Measurements from ENCODE around the gene LSAMP. TPM values are rescaled to one million over a fixed set of nuclear protein-coding genes. Genes with fewer than 3 reads are reported as not detected.
"Not testable (repeated sequence)": the region's sequence is repeated elsewhere in the genome, so short reads cannot be mapped to it uniquely, and the experiment has no call there.

The LSAMP gene
- total RNA-seq, 1 donor from 2014 or later, result 16.4 TPM

DNA sequence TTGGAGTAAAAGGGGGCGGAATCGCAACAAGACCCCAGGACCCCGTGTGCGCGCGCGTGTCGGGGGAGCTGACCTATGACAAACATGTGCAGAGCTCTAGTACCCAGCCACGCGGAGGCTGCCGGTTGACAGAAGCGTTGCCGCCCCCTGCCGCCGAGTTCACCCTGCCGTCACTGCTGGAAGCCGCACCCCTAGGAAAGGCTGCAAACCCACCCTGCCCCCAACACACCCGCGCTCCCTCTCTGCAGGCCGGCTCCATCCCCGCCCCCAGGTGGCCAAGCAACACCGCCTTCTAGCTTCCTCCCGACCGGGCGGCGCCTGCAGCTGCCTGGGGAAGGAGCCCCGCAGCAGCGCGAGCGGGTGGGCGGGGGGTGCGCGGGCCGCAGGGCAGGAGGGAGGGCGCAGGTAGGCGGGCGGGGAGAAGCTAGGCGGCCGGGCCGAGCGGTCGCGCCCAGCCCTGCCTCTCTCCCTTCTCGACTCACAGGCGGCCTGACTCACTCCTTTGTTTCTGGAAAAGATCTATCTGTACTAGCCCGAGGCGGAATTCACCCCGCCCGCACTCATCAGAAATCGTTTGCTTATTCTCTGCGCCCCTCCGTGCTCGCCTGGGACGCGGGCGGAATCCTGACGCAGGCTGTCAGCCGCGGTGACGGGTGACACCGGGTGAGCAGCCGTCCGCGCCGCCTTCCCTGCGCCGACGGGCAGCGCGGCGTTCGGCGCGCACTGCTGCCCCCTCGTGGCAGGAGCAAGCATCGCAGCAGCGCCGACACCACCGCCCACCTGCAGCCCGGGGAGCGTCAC lies 661.1 kb downstream of the LSAMP start:
- peak overlapping the region; percentile 99 for H3K9ac ChIP-seq (ENCODE audit: low read length)
- Mint-ChIP-seq H3K27me3 (ENCODE audit: low read depth, unreplicated experiment) (no peaks in the 10 kb centered on the region), H3K36me3 (ENCODE audit: low read depth, unreplicated experiment) (no peaks in the 10 kb centered on the region), H3K4me3 (ENCODE audit: unreplicated experiment) (peak overlapping the region; percentile 88), H3K9me3 (ENCODE audit: unreplicated experiment) (no peaks in the 10 kb centered on the region), H3K4me1 (ENCODE audit: low read depth, unreplicated experiment) (peaks cover 14% of the 10 kb centered on the region), H3K27ac (ENCODE audit: unreplicated experiment) (peak overlapping the region; percentile 92)
- H3K9me3 ChIP-seq (ENCODE audit: insufficient read depth, low read depth, low read length), result no peaks in the 10 kb centered on the region
- H2AFZ ChIP-seq (ENCODE audit: low read depth, low read length), result peak overlapping the region; percentile 21
- H3K27me3 ChIP-seq (ENCODE audit: insufficient read depth, low read length), result no peaks in the 10 kb centered on the region
- H4K20me1 ChIP-seq (ENCODE audit: insufficient read depth, low read length), result no peaks in the 10 kb centered on the region
- H3K36me3 ChIP-seq (ENCODE audit: insufficient read depth, low read length), result no peaks in the 10 kb centered on the region
- DNase-seq (ENCODE audit: low read depth) (peak; percentile 89), FAIRE-seq (no peak)
- no peak for TF ChIP-seq EZH2 (IDR thresholded peaks at IDR 0.05; ENCODE audit: insufficient read depth, low read length)
- TF ChIP-seq, protein P1, sequence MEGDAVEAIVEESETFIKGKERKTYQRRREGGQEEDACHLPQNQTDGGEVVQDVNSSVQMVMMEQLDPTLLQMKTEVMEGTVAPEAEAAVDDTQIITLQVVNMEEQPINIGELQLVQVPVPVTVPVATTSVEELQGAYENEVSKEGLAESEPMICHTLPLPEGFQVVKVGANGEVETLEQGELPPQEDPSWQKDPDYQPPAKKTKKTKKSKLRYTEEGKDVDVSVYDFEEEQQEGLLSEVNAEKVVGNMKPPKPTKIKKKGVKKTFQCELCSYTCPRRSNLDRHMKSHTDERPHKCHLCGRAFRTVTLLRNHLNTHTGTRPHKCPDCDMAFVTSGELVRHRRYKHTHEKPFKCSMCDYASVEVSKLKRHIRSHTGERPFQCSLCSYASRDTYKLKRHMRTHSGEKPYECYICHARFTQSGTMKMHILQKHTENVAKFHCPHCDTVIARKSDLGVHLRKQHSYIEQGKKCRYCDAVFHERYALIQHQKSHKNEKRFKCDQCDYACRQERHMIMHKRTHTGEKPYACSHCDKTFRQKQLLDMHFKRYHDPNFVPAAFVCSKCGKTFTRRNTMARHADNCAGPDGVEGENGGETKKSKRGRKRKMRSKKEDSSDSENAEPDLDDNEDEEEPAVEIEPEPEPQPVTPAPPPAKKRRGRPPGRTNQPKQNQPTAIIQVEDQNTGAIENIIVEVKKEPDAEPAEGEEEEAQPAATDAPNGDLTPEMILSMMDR (IDR thresholded peaks at IDR 0.05; ENCODE audit: insufficient read depth, low read depth, low read length), result peak; percentile 91
- H3K4me3 ChIP-seq (ENCODE audit: insufficient read depth, low read depth, low read length), result peak overlapping the region; percentile 70
- peak overlapping the region; percentile 98 for H3K27ac ChIP-seq (ENCODE audit: low read depth, low read length)
- H3K4me2 ChIP-seq (ENCODE audit: low read length), result peak overlapping the region; percentile 97
- peaks cover 24% of the 10 kb centered on the region for H3K4me1 ChIP-seq (ENCODE audit: insufficient read depth, low read length)
- H3K79me2 ChIP-seq (ENCODE audit: insufficient read depth, low read length), result no peaks in the 10 kb centered on the region

DNA sequence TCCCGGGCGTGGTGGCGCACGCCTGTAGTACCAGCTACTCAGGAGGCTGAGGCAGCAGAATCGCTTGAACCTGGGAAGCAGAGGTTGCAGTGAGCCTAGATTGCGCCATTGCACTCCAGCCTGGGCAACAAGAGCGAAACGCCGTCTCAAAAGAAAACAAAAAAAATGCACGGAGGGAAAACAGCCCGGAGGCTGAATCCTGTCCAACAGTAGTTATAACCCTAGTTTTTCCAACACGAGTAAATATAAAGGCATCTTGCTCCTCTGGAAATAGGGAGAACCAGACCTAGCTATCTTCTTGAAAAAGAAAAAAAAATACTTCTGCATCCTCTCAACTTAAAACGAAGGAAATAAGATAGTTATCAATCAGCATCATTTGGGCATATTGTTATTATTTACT lies 661.9 kb downstream of the LSAMP start:
- peak overlapping the region; percentile 88 for H3K4me3 Mint-ChIP-seq (ENCODE audit: unreplicated experiment)
- not testable (repeated sequence) for H3K27ac Mint-ChIP-seq (ENCODE audit: unreplicated experiment); H3K9me3 Mint-ChIP-seq (ENCODE audit: unreplicated experiment); H3K4me1 Mint-ChIP-seq (ENCODE audit: low read depth, unreplicated experiment); FAIRE-seq; H3K9me3 ChIP-seq (ENCODE audit: insufficient read depth, low read depth, low read length); H4K20me1 ChIP-seq (ENCODE audit: insufficient read depth, low read length); H3K36me3 Mint-ChIP-seq (ENCODE audit: low read depth, unreplicated experiment); H3K79me2 ChIP-seq (ENCODE audit: insufficient read depth, low read length); DNase-seq (ENCODE audit: low read depth); H3K36me3 ChIP-seq (ENCODE audit: insufficient read depth, low read length); H2AFZ ChIP-seq (ENCODE audit: low read depth, low read length); H3K27me3 ChIP-seq (ENCODE audit: insufficient read depth, low read length); H3K27me3 Mint-ChIP-seq (ENCODE audit: low read depth, unreplicated experiment)
- H3K27ac ChIP-seq (ENCODE audit: low read depth, low read length), result peak overlapping the region; percentile 98
- peaks cover 19% of the 10 kb centered on the region for H3K4me1 ChIP-seq (ENCODE audit: insufficient read depth, low read length)
- H3K4me2 ChIP-seq (ENCODE audit: low read length), result peak overlapping the region; percentile 97
- peak overlapping the region; percentile 70 for H3K4me3 ChIP-seq (ENCODE audit: insufficient read depth, low read depth, low read length)
- H3K9ac ChIP-seq (ENCODE audit: low read length), result peak overlapping the region; percentile 99

DNA sequence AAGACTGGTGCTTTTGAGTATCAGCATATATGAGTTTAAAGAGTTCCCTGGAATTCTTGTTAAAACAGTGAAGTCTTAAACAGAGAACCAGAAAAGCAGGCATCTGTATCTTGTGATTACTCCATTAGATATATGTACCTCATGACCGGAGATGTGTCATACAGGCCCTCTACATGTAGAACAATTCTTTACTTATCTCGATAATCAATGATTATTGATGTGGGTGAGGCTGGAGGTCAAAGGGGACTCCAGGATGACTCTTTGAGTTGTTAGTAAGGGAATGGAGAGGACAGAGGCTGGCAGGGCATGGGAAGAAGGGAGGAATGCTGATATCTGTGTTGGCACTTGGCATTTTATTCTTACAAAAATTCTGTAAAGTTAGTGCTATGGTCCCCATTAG lies 666.3 kb downstream of the LSAMP start:
- H3K27ac ChIP-seq (ENCODE audit: low read depth, low read length), result no peak overlapping the region
- no peak for DNase-seq (ENCODE audit: low read depth)
- no peaks in the 10 kb centered on the region for H3K36me3 ChIP-seq (ENCODE audit: insufficient read depth, low read length)
- H3K27me3 Mint-ChIP-seq (ENCODE audit: low read depth, unreplicated experiment), result no peaks in the 10 kb centered on the region
- no peak overlapping the region for H3K4me3 Mint-ChIP-seq (ENCODE audit: unreplicated experiment)
- H3K4me1 Mint-ChIP-seq (ENCODE audit: low read depth, unreplicated experiment), result no peaks in the 10 kb centered on the region
- H3K4me3 ChIP-seq (ENCODE audit: insufficient read depth, low read depth, low read length), result no peak overlapping the region
- FAIRE-seq, result no peak
- TF ChIP-seq, protein P1 (IDR thresholded peaks at IDR 0.05; ENCODE audit: insufficient read depth, low read depth, low read length), result no peak
- TF ChIP-seq EZH2 (IDR thresholded peaks at IDR 0.05; ENCODE audit: insufficient read depth, low read length), result no peak
- no peak overlapping the region for H3K9ac ChIP-seq (ENCODE audit: low read length)
- no peaks in the 10 kb centered on the region for H4K20me1 ChIP-seq (ENCODE audit: insufficient read depth, low read length)
- no peak overlapping the region for H3K4me2 ChIP-seq (ENCODE audit: low read length)
- H3K4me1 ChIP-seq (ENCODE audit: insufficient read depth, low read length), result no peaks in the 10 kb centered on the region
- no peaks in the 10 kb centered on the region for H3K27me3 ChIP-seq (ENCODE audit: insufficient read depth, low read length)
- no peak overlapping the region for H2AFZ ChIP-seq (ENCODE audit: low read depth, low read length)
- H3K79me2 ChIP-seq (ENCODE audit: insufficient read depth, low read length), result no peaks in the 10 kb centered on the region
- H3K9me3 Mint-ChIP-seq (ENCODE audit: unreplicated experiment), result no peaks in the 10 kb centered on the region
- H3K36me3 Mint-ChIP-seq (ENCODE audit: low read depth, unreplicated experiment), result no peaks in the 10 kb centered on the region
- no peaks in the 10 kb centered on the region for H3K9me3 ChIP-seq (ENCODE audit: insufficient read depth, low read depth, low read length)
- no peak overlapping the region for H3K27ac Mint-ChIP-seq (ENCODE audit: unreplicated experiment)

Data from astrocyte (in vitro differentiated cells and primary cell).